Panc1 (cell line): ENCODE results near the gene EVC.

Experiments used
- POLR2AphosphoS5 ChIP-seq: IDR thresholded peaks from 2 replicates; pipeline ENCODE4 v1.6.1; 2012; ENCODE audit warnings: mild to moderate bottlenecking, low read depth, low read length, moderate library complexity
- TF ChIP-seq, protein P1 (sequence below), 2 experiments: IDR thresholded peaks; 2 replicates each; pipeline ENCODE4 v1.6.1; 2011 to 2012; ENCODE audit warnings: low read depth in 2 of 2, control low read depth in 1 of 2, low read length in 1 of 2, mild to moderate bottlenecking in 1 of 2, moderate library complexity in 1 of 2; ENCODE audit not compliant: insufficient read depth in 1 of 2

- TF ChIP-seq, protein P1, sequence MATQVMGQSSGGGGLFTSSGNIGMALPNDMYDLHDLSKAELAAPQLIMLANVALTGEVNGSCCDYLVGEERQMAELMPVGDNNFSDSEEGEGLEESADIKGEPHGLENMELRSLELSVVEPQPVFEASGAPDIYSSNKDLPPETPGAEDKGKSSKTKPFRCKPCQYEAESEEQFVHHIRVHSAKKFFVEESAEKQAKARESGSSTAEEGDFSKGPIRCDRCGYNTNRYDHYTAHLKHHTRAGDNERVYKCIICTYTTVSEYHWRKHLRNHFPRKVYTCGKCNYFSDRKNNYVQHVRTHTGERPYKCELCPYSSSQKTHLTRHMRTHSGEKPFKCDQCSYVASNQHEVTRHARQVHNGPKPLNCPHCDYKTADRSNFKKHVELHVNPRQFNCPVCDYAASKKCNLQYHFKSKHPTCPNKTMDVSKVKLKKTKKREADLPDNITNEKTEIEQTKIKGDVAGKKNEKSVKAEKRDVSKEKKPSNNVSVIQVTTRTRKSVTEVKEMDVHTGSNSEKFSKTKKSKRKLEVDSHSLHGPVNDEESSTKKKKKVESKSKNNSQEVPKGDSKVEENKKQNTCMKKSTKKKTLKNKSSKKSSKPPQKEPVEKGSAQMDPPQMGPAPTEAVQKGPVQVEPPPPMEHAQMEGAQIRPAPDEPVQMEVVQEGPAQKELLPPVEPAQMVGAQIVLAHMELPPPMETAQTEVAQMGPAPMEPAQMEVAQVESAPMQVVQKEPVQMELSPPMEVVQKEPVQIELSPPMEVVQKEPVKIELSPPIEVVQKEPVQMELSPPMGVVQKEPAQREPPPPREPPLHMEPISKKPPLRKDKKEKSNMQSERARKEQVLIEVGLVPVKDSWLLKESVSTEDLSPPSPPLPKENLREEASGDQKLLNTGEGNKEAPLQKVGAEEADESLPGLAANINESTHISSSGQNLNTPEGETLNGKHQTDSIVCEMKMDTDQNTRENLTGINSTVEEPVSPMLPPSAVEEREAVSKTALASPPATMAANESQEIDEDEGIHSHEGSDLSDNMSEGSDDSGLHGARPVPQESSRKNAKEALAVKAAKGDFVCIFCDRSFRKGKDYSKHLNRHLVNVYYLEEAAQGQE (IDR thresholded peaks at IDR 0.05; ENCODE audit: insufficient read depth in 1 of 2, low read depth in 2 of 2, low read length in 1 of 2) = no peak
- TF ChIP-seq POLR2AphosphoS5 = no peak
These were observed 35.2 kb downstream of the EVC start for GRCh38 chr4:5746250-5746649.
